ENCODE measurements around the gene RPS19. TPM values are rescaled to one million over a fixed set of nuclear protein-coding genes. Genes with fewer than 3 reads are reported as not detected.
A peak's percentile ranks its signal among the peaks of the same experiment; 100 is the strongest.

The RPS19 gene
- total and polyA plus RNA-seq, 10 of the 15 experiments (the other 5 are each of a cell fraction or from before 2014, with no cell fraction given), result 2,615 to 5,578 (median 4,127) TPM

Small RNAs within 50 kb of the gene (microRNA-seq; reads per million reads assigned to microRNA genes)
- 0.75 reads per million for gene MIR6797

Small RNAs within 50 kb of the gene (small RNA-seq; reads per million reads assigned to genes)
- gene MIR6797, result 0.66 reads per million, percentile 17 among the genes with 10 or more reads in this experiment

Other genes starting within 250 kb of the RPS19 start
Only the 7 nearest of the 14 such genes appear.
- gene CEACAM3, start 63.7 kb upstream of the RPS19 start, total RNA-seq (2014; rRNA removed), result not detected in 2 replicates
- gene CEACAM3, start 63.7 kb upstream of the RPS19 start, total RNA-seq (2014; rRNA removed; fragmentation: Illumina TruSeq; extraction: Trizol), result not detected in 2 replicates
- gene CEACAM3, start 63.7 kb upstream of the RPS19 start, total RNA-seq (2021), result not detected in 2 replicates
- gene CEACAM3, start 63.7 kb upstream of the RPS19 start, polyA plus RNA-seq (2011; rRNA removed), result not detected in 2 replicates
- gene CEACAM3, start 63.7 kb upstream of the RPS19 start, polyA plus RNA-seq (2014; fragmentation: Illumina TruSeq; extraction: Trizol), result not detected in 2 replicates
- gene CEACAM3, start 63.7 kb upstream of the RPS19 start, polyA plus RNA-seq (2014; fragmentation: Nextera tagmentation; extraction: Ambion mirVana), result not detected
- not detected in 2 replicates for gene CEACAM3, start 63.7 kb upstream of the RPS19 start, polyA plus RNA-seq (2014; rRNA removed)
- not detected for gene CEACAM3, start 63.7 kb upstream of the RPS19 start, polyA plus RNA-seq (2016; fragmentation: Nextera tagmentation; extraction: Ambion mirVana)
- not detected in 2 replicates for gene LYPD4, start 15.6 kb upstream of the RPS19 start, total RNA-seq (2014; rRNA removed)
- not detected in 2 replicates for gene LYPD4, start 15.6 kb upstream of the RPS19 start, total RNA-seq (2014; rRNA removed; fragmentation: Illumina TruSeq; extraction: Trizol)
- not detected in 2 replicates for gene LYPD4, start 15.6 kb upstream of the RPS19 start, total RNA-seq (2021)
- gene LYPD4, start 15.6 kb upstream of the RPS19 start, polyA plus RNA-seq (2011; rRNA removed), result not detected in 2 replicates
- not detected in 2 replicates for gene LYPD4, start 15.6 kb upstream of the RPS19 start, polyA plus RNA-seq (2014; fragmentation: Illumina TruSeq; extraction: Trizol)
- not detected for gene LYPD4, start 15.6 kb upstream of the RPS19 start, polyA plus RNA-seq (2014; fragmentation: Nextera tagmentation; extraction: Ambion mirVana)
- gene LYPD4, start 15.6 kb upstream of the RPS19 start, polyA plus RNA-seq (2014; rRNA removed), result not detected in 2 replicates
- not detected for gene LYPD4, start 15.6 kb upstream of the RPS19 start, polyA plus RNA-seq (2016; fragmentation: Nextera tagmentation; extraction: Ambion mirVana)
- not detected in 2 replicates for gene DMRTC2, start 15.2 kb upstream of the RPS19 start, total RNA-seq (2014; rRNA removed)
- not detected in 2 replicates for gene DMRTC2, start 15.2 kb upstream of the RPS19 start, total RNA-seq (2014; rRNA removed; fragmentation: Illumina TruSeq; extraction: Trizol)
- not detected in 2 replicates for gene DMRTC2, start 15.2 kb upstream of the RPS19 start, total RNA-seq (2021)
- gene DMRTC2, start 15.2 kb upstream of the RPS19 start, polyA plus RNA-seq (2011; rRNA removed), result not detected in 2 replicates
- gene DMRTC2, start 15.2 kb upstream of the RPS19 start, polyA plus RNA-seq (2014; fragmentation: Illumina TruSeq; extraction: Trizol), result not detected in 2 replicates
- gene DMRTC2, start 15.2 kb upstream of the RPS19 start, polyA plus RNA-seq (2014; fragmentation: Nextera tagmentation; extraction: Ambion mirVana), result not detected
- not detected in 2 replicates for gene DMRTC2, start 15.2 kb upstream of the RPS19 start, polyA plus RNA-seq (2014; rRNA removed)
- gene DMRTC2, start 15.2 kb upstream of the RPS19 start, polyA plus RNA-seq (2016; fragmentation: Nextera tagmentation; extraction: Ambion mirVana), result not detected
- gene CD79A, start 17.0 kb downstream of the RPS19 start, total RNA-seq (2014; rRNA removed), result 370 and 414 TPM in 2 replicates
- gene CD79A, start 17.0 kb downstream of the RPS19 start, total RNA-seq (2014; rRNA removed; fragmentation: Illumina TruSeq; extraction: Trizol), result 243 and 253 TPM in 2 replicates
- gene CD79A, start 17.0 kb downstream of the RPS19 start, total RNA-seq (2021), result 357 and 368 TPM in 2 replicates
- gene CD79A, start 17.0 kb downstream of the RPS19 start, polyA plus RNA-seq (2011; rRNA removed), result 117 and 280 TPM in 2 replicates
- gene CD79A, start 17.0 kb downstream of the RPS19 start, polyA plus RNA-seq (2014; fragmentation: Illumina TruSeq; extraction: Trizol), result 97.1 and 294 TPM in 2 replicates
- 10 to 100 TPM; 38.8 to 76.5 TPM for gene CD79A, start 17.0 kb downstream of the RPS19 start, polyA plus RNA-seq (2014; fragmentation: Nextera tagmentation; extraction: Ambion mirVana)
- gene CD79A, start 17.0 kb downstream of the RPS19 start, polyA plus RNA-seq (2014; rRNA removed), result 400 and 502 TPM in 2 replicates
- 100 to 1,000 TPM; 268 to 283 TPM for gene CD79A, start 17.0 kb downstream of the RPS19 start, polyA plus RNA-seq (2016; fragmentation: Nextera tagmentation; extraction: Ambion mirVana)
- 63.3 and 67.8 TPM in 2 replicates for gene ARHGEF1, start 22.9 kb downstream of the RPS19 start, total RNA-seq (2014; rRNA removed)
- 21.2 and 21.7 TPM in 2 replicates for gene ARHGEF1, start 22.9 kb downstream of the RPS19 start, total RNA-seq (2014; rRNA removed; fragmentation: Illumina TruSeq; extraction: Trizol)
- gene ARHGEF1, start 22.9 kb downstream of the RPS19 start, total RNA-seq (2021), result 185 and 207 TPM in 2 replicates
- 22.5 and 40.1 TPM in 2 replicates for gene ARHGEF1, start 22.9 kb downstream of the RPS19 start, polyA plus RNA-seq (2011; rRNA removed)
- 13.4 and 35.3 TPM in 2 replicates for gene ARHGEF1, start 22.9 kb downstream of the RPS19 start, polyA plus RNA-seq (2014; fragmentation: Illumina TruSeq; extraction: Trizol)
- gene ARHGEF1, start 22.9 kb downstream of the RPS19 start, polyA plus RNA-seq (2014; fragmentation: Nextera tagmentation; extraction: Ambion mirVana), result 1 to 10 TPM; 1.2 to 5.9 TPM
- 151 and 182 TPM in 2 replicates for gene ARHGEF1, start 22.9 kb downstream of the RPS19 start, polyA plus RNA-seq (2014; rRNA removed)
- gene ARHGEF1, start 22.9 kb downstream of the RPS19 start, polyA plus RNA-seq (2016; fragmentation: Nextera tagmentation; extraction: Ambion mirVana), result 100 to 1,000 TPM in 1 of 2 experiments, 10 to 100 TPM in 1; 89.7 to 110 TPM
- 0.11 TPM in 1 of 2 replicates, not detected in the other for gene ERFL, start 68.2 kb downstream of the RPS19 start, total RNA-seq (2014; rRNA removed)
- gene ERFL, start 68.2 kb downstream of the RPS19 start, total RNA-seq (2014; rRNA removed; fragmentation: Illumina TruSeq; extraction: Trizol), result not detected in 2 replicates
- gene ERFL, start 68.2 kb downstream of the RPS19 start, total RNA-seq (2021), result 0.10 and 0.19 TPM in 2 replicates
- gene ERFL, start 68.2 kb downstream of the RPS19 start, polyA plus RNA-seq (2011; rRNA removed), result 0.05 TPM in 1 of 2 replicates, not detected in the other
- 0.04 TPM in 1 of 2 replicates, not detected in the other for gene ERFL, start 68.2 kb downstream of the RPS19 start, polyA plus RNA-seq (2014; fragmentation: Illumina TruSeq; extraction: Trizol)
- gene ERFL, start 68.2 kb downstream of the RPS19 start, polyA plus RNA-seq (2014; fragmentation: Nextera tagmentation; extraction: Ambion mirVana), result not detected
- 0.10 TPM in 1 of 2 replicates, not detected in the other for gene ERFL, start 68.2 kb downstream of the RPS19 start, polyA plus RNA-seq (2014; rRNA removed)
- not detected for gene ERFL, start 68.2 kb downstream of the RPS19 start, polyA plus RNA-seq (2016; fragmentation: Nextera tagmentation; extraction: Ambion mirVana)
- 90.6 and 104 TPM in 2 replicates for gene RABAC1, start 99.1 kb downstream of the RPS19 start, total RNA-seq (2014; rRNA removed)
- gene RABAC1, start 99.1 kb downstream of the RPS19 start, total RNA-seq (2014; rRNA removed; fragmentation: Illumina TruSeq; extraction: Trizol), result 14.1 and 15.6 TPM in 2 replicates
- gene RABAC1, start 99.1 kb downstream of the RPS19 start, total RNA-seq (2021), result 71.2 and 80.6 TPM in 2 replicates
- gene RABAC1, start 99.1 kb downstream of the RPS19 start, polyA plus RNA-seq (2011; rRNA removed), result 8.3 and 15.9 TPM in 2 replicates
- 5.2 and 11.1 TPM in 2 replicates for gene RABAC1, start 99.1 kb downstream of the RPS19 start, polyA plus RNA-seq (2014; fragmentation: Illumina TruSeq; extraction: Trizol)
- 10 to 100 TPM; 10.9 to 27.3 TPM for gene RABAC1, start 99.1 kb downstream of the RPS19 start, polyA plus RNA-seq (2014; fragmentation: Nextera tagmentation; extraction: Ambion mirVana)
- gene RABAC1, start 99.1 kb downstream of the RPS19 start, polyA plus RNA-seq (2014; rRNA removed), result 115 and 118 TPM in 2 replicates
- gene RABAC1, start 99.1 kb downstream of the RPS19 start, polyA plus RNA-seq (2016; fragmentation: Nextera tagmentation; extraction: Ambion mirVana), result 10 to 100 TPM; 86.9 to 90.4 TPM

Data from GM12878 (cell line).